T-cell (primary cell): ENCODE measurements around the gene INPP5A. TPM values are rescaled to one million over a fixed set of nuclear protein-coding genes. Genes with fewer than 3 reads are reported as not detected.
"Not testable (repeated sequence)": the region's sequence is repeated elsewhere in the genome, so short reads cannot be mapped to it uniquely, and the experiment has no call there.

ENCODE experiments used
- ATAC-seq, 4 experiments: fragments of 200-7000 bp in 3 of 4; fragments of 150-1000 bp in 1 of 4; cut with Tn5 transposase; replicated peaks in 1 of 4; 1 replicate in 3 of 4; 2 replicates in 1 of 4; pipeline ENCODE4 v1.10.0; 2021; ENCODE audit warnings: moderate library complexity in 3 of 4, mild to moderate bottlenecking in 2 of 4, moderate number of reproducible peaks in 1 of 4
- CTCF ChIA-PET, 2 donors: fragments of 300-600 bp; sonication (Branson Sonifier 250); formaldehyde crosslinking; loops; one replicate each; lab custom pipeline; 2022; ENCODE audit warnings: antibody characterized with exemption in 2 of 2; lab: Charles Lee
- POLR2A ChIA-PET, 2 donors: fragments of 300-600 bp; sonication (Branson Sonifier 250); formaldehyde crosslinking; loops; one replicate each; lab custom pipeline; 2022; ENCODE audit warnings: antibody characterized with exemption in 2 of 2; lab: Charles Lee
- DNase-seq, 35 experiments: peaks; one replicate each; pipeline versions ENCODE4 v3.0.0 to v3.0.0-alpha.2; 2013 to 2023
- H3K27ac ChIP-seq: one replicate; pipeline ENCODE4 v1.5.1; 2013; ENCODE audit warnings: low read length
- H3K27me3 ChIP-seq, 2 experiments: replicated peaks in 1 of 2; 1 replicate in 1 of 2; 2 replicates in 1 of 2; pipeline versions ENCODE4 v1.6.1 to v1.7.0; 2013; ENCODE audit warnings: low read length in 1 of 2, mixed read lengths in 1 of 2; ENCODE audit not compliant: control insufficient read depth in 2 of 2, insufficient read depth in 2 of 2; ENCODE audit errors: extremely low read depth in 1 of 2
- H3K36me3 ChIP-seq, 2 donors: 1 replicate in 1 of 2; 2 replicates in 1 of 2; pipeline versions ENCODE4 v1.6.1 to v1.7.0; 2013; ENCODE audit warnings: low read length in 1 of 2; ENCODE audit not compliant: control insufficient read depth in 2 of 2, insufficient read depth in 1 of 2; ENCODE audit errors: extremely low read depth in 1 of 2
- H3K4me1 ChIP-seq, 2 experiments: 1 replicate in 1 of 2; 2 replicates in 1 of 2; pipeline versions ENCODE4 v1.6.1 to v1.7.0; 2013; ENCODE audit warnings: low read length in 2 of 2, mixed read lengths in 1 of 2; ENCODE audit not compliant: insufficient read depth in 2 of 2, control insufficient read depth in 1 of 2; ENCODE audit errors: extremely low read depth in 1 of 2
- H3K4me3 ChIP-seq, 2 donors: 1 replicate in 1 of 2; 2 replicates in 1 of 2; pipeline versions ENCODE4 v1.5.1 to v1.7.0; 2013; ENCODE audit warnings: mild to moderate bottlenecking in 2 of 2, low read length in 1 of 2, moderate library complexity in 1 of 2; ENCODE audit not compliant: control insufficient read depth in 1 of 2; ENCODE audit errors: extremely low read depth in 1 of 2
- H3K9me3 ChIP-seq: 2 replicates; pipeline ENCODE4 v1.7.0; 2013
- H3K27ac Mint-ChIP-seq, 2 donors: one replicate each; pipeline ENCODE4 v1.8.0; 2020 to 2021; ENCODE audit warnings: mild to moderate bottlenecking in 2 of 2, mixed read lengths in 2 of 2
- H3K27me3 Mint-ChIP-seq, 2 donors: one replicate each; pipeline ENCODE4 v1.8.0; 2021 to 2022; ENCODE audit warnings: mixed read lengths in 2 of 2
- H3K36me3 Mint-ChIP-seq: one replicate; pipeline ENCODE4 v1.8.0; 2021; ENCODE audit warnings: mixed read lengths
- H3K4me1 Mint-ChIP-seq, 3 donors: one replicate each; pipeline ENCODE4 v1.8.0; 2020 to 2022; ENCODE audit warnings: mixed read lengths in 3 of 3, mild to moderate bottlenecking in 1 of 3
- H3K4me3 Mint-ChIP-seq, 3 donors: one replicate each; pipeline ENCODE4 v1.8.0; 2020 to 2022; ENCODE audit warnings: mild to moderate bottlenecking in 3 of 3, mixed read lengths in 3 of 3, moderate library complexity in 3 of 3
- H3K9me3 Mint-ChIP-seq, 3 donors: one replicate each; pipeline ENCODE4 v1.8.0; 2020 to 2022; ENCODE audit warnings: mixed read lengths in 3 of 3
- WGBS: methylation state at CpG from one replicate; pipeline ENCODE4 v1.1.5; 2013; ENCODE audit warnings: missing lambda C conversion rate; ENCODE audit not compliant: insufficient coverage; 5-methylcytosine and 5-hydroxymethylcytosine counted together
- total RNA-seq, 35 experiments: library from RNA in 6 of 35; stranded (reverse) in 6 of 35; fragments of 120-200 nt in 1 of 35; gene quantifications; one replicate each; pipeline versions ENCODE4 v1.2.1 to v1.2.4 and lab custom pipeline; 2013 to 2026

INPP5A gene
- total RNA-seq, 5 donors from 2014 or later (not counting 1 experiment from before 2014, with no cell fraction given) = 20.9 to 23.1 (median 22.9) TPM

- ChIA-PET CTCF (no interaction called here), POLR2A (no interaction called here)
- Mint-ChIP-seq H3K27me3 (no peaks in the 10 kb centered on the region), H3K36me3 (peaks cover 24% of the 10 kb centered on the region), H3K9me3 (peaks cover 7 to 17% (median 13%) of the 10 kb centered on the region in 3 donors), H3K4me3 (no peak overlapping the region), H3K27ac (no peak overlapping the region), H3K4me1 (peaks cover 61 to 74% (median 64%) of the 10 kb centered on the region in 3 donors)
- H3K36me3 ChIP-seq = no peaks in the 10 kb centered on the region
- no peak overlapping the region for H3K4me3 ChIP-seq
- ATAC-seq (no peak), DNase-seq (no peak)
- H3K4me1 ChIP-seq = peaks cover 6 to 15% of the 10 kb centered on the region in 2 experiments
- peaks cover 0 to 3% of the 10 kb centered on the region in 2 experiments for H3K27me3 ChIP-seq
- H3K27ac ChIP-seq = no peak overlapping the region
- 88% methylated on average over 5 of the region's 7 CpGs for WGBS
- no peaks in the 10 kb centered on the region for H3K9me3 ChIP-seq
These were observed 58.3 kb downstream of the INPP5A start for GRCh38 chr10:132595854-132596253.

- no peak overlapping the region for H3K27ac ChIP-seq
- Mint-ChIP-seq H3K27ac (no peak overlapping the region), H3K4me3 (no peak overlapping the region), H3K36me3 (peaks cover 28% of the 10 kb centered on the region), H3K27me3 (no peaks in the 10 kb centered on the region), H3K9me3 (peaks cover 7 to 23% (median 13%) of the 10 kb centered on the region in 3 donors), H3K4me1 (peaks cover 56 to 71% (median 61%) of the 10 kb centered on the region in 3 donors)
- WGBS = 85% methylated on average over 21 of the region's 21 CpGs
- peaks cover 6 to 15% of the 10 kb centered on the region in 2 experiments for H3K4me1 ChIP-seq
- ATAC-seq = no peak
- H3K36me3 ChIP-seq = no peaks in the 10 kb centered on the region
- ChIA-PET CTCF (no interaction called here), POLR2A (no interaction called here)
- no peaks in the 10 kb centered on the region for H3K9me3 ChIP-seq
- peaks cover 0 to 3% of the 10 kb centered on the region in 2 experiments for H3K27me3 ChIP-seq
- DNase-seq = no peak
- no peak overlapping the region for H3K4me3 ChIP-seq
These were observed 59.2 kb downstream of the INPP5A start for GRCh38 chr10:132596742-132597279.

- ATAC-seq = no peak
- peaks cover 0 to 3% of the 10 kb centered on the region in 2 experiments for H3K27me3 ChIP-seq
- peaks cover 6 to 13% of the 10 kb centered on the region in 2 experiments for H3K4me1 ChIP-seq
- ChIA-PET CTCF (no interaction called here), POLR2A (no interaction called here)
- Mint-ChIP-seq H3K36me3 (peaks cover 28% of the 10 kb centered on the region), H3K27me3 (no peaks in the 10 kb centered on the region), H3K4me3 (no peak overlapping the region), H3K27ac (no peak overlapping the region), H3K4me1 (peaks cover 53 to 65% (median 60%) of the 10 kb centered on the region in 3 donors), H3K9me3 (peaks cover 7 to 23% (median 13%) of the 10 kb centered on the region in 3 donors)
- no peak for DNase-seq
- no peak overlapping the region for H3K27ac ChIP-seq
- H3K4me3 ChIP-seq = no peak overlapping the region
- H3K36me3 ChIP-seq = no peaks in the 10 kb centered on the region
- no peaks in the 10 kb centered on the region for H3K9me3 ChIP-seq
- 97% methylated on average over 19 of the region's 21 CpGs for WGBS
These were observed 60.1 kb downstream of the INPP5A start for GRCh38 chr10:132597654-132598053.

GRCh38 chr10:132599023-132599618 lies 61.5 kb downstream of the INPP5A start:
- H3K27me3 ChIP-seq, DNase-seq, H3K4me3 Mint-ChIP-seq, H3K9me3 ChIP-seq, H3K27me3 Mint-ChIP-seq, CTCF ChIA-PET, H3K36me3 ChIP-seq, H3K4me1 ChIP-seq, H3K4me3 ChIP-seq, ATAC-seq, H3K27ac ChIP-seq, H3K27ac Mint-ChIP-seq: not testable (repeated sequence)
- Mint-ChIP-seq H3K9me3 (peaks cover 7 to 23% (median 13%) of the 10 kb centered on the region in 3 donors), H3K4me1 (peaks cover 38 to 60% (median 49%) of the 10 kb centered on the region in 3 donors), H3K36me3 (peaks cover 28% of the 10 kb centered on the region)
- POLR2A ChIA-PET = interaction anchor here in 1 of 2 donors (0.6 kb wide), 1 partner anchor 447 kb away, joined by 3 read pairs; no protein-coding TSS in a partner anchor
- 94% methylated on average over 4 of the region's 9 CpGs for WGBS

- ATAC-seq (no peak), DNase-seq (no peak)
- no peaks in the 10 kb centered on the region for H3K27me3 Mint-ChIP-seq
- Histone ChIP-seq H3K4me3 (no peak overlapping the region), H3K9me3 (no peaks in the 10 kb centered on the region), H3K4me1 (no peaks in the 10 kb centered on the region), H3K27ac (no peak overlapping the region), H3K36me3 (no peaks in the 10 kb centered on the region), H3K27me3 (peaks cover 0 to 3% of the 10 kb centered on the region in 2 experiments)
- H3K4me3 Mint-ChIP-seq = peak overlapping the region in 1 of 3 donors; percentile 11
- H3K9me3 Mint-ChIP-seq = peaks cover 7 to 23% (median 13%) of the 10 kb centered on the region in 3 donors
- ChIA-PET POLR2A (interaction anchor here in 1 of 2 donors (0.6 kb wide), 1 partner anchor 448 kb away, joined by 3 read pairs; no protein-coding TSS in a partner anchor), CTCF (no interaction called here)
- H3K36me3 Mint-ChIP-seq = peaks cover 32% of the 10 kb centered on the region
- H3K4me1 Mint-ChIP-seq = peaks cover 38 to 60% (median 49%) of the 10 kb centered on the region in 3 donors
- 93% methylated on average over 3 of the region's 3 CpGs for WGBS
- no peak overlapping the region for H3K27ac Mint-ChIP-seq
These were observed 62.1 kb downstream of the INPP5A start for GRCh38 chr10:132599732-132600131.

- H3K4me3 Mint-ChIP-seq = peak overlapping the region in 1 of 3 donors; percentile 11
These were observed 62.8 kb downstream of the INPP5A start for GRCh38 chr10:132600416-132600815.

More at GRCh38 chr10:132600416-132600815, 62.8 kb downstream of the INPP5A start:
- no peaks in the 10 kb centered on the region for H3K27me3 Mint-ChIP-seq
- peaks cover 32 to 56% (median 44%) of the 10 kb centered on the region in 3 donors for H3K4me1 Mint-ChIP-seq
- 100% methylated on average over 1 of the region's 3 CpGs for WGBS
- Histone ChIP-seq H3K27ac (no peak overlapping the region), H3K27me3 (peaks cover 0 to 3% of the 10 kb centered on the region in 2 experiments), H3K4me1 (no peaks in the 10 kb centered on the region), H3K9me3 (no peaks in the 10 kb centered on the region), H3K36me3 (no peaks in the 10 kb centered on the region), H3K4me3 (no peak overlapping the region)
- ATAC-seq (no peak), DNase-seq (no peak)
- H3K9me3 Mint-ChIP-seq = peaks cover 7 to 23% (median 13%) of the 10 kb centered on the region in 3 donors
- ChIA-PET POLR2A (no interaction called here), CTCF (no interaction called here)
- no peak overlapping the region for H3K27ac Mint-ChIP-seq
- peaks cover 32% of the 10 kb centered on the region for H3K36me3 Mint-ChIP-seq
